Mesenchymal stem cell (in vitro differentiated cells and primary cell): ENCODE measurements around the gene CALHM5.

ENCODE experiments used
- DNase-seq: peaks from one replicate; pipeline ENCODE4 v3.0.0-alpha.2; 2013
- H2AFZ ChIP-seq: one replicate; pipeline ENCODE4 v1.6.1; 2013; ENCODE audit warnings: low read depth, mild to moderate bottlenecking, control low read depth, inconsistent platforms, low read length, moderate library complexity
- H2AK5ac ChIP-seq: 2 replicates; pipeline ENCODE4 v1.6.1; 2013; ENCODE audit warnings: low read length, moderate library complexity, mild to moderate bottlenecking, inconsistent platforms; ENCODE audit not compliant: severe bottlenecking
- H2BK120ac ChIP-seq: one replicate; pipeline ENCODE4 v1.6.1; 2013; ENCODE audit warnings: low read depth, mild to moderate bottlenecking, inconsistent platforms, low read length, moderate library complexity
- H2BK12ac ChIP-seq, 2 experiments: one replicate each; pipeline ENCODE4 v1.6.1; 2013; ENCODE audit warnings: inconsistent platforms in 2 of 2, low read length in 2 of 2, mild to moderate bottlenecking in 2 of 2, moderate library complexity in 2 of 2, control low read depth in 1 of 2
- H2BK15ac ChIP-seq: one replicate; pipeline ENCODE4 v1.6.1; 2013; ENCODE audit warnings: mild to moderate bottlenecking, low read depth, inconsistent platforms; ENCODE audit not compliant: poor library complexity, severe bottlenecking
- H2BK5ac ChIP-seq: 2 replicates; pipeline ENCODE4 v1.6.1; 2013; ENCODE audit warnings: low read depth, mild to moderate bottlenecking, low read length, control low read depth, inconsistent platforms; ENCODE audit not compliant: poor library complexity, severe bottlenecking
- H3K14ac ChIP-seq, 2 experiments: one replicate each; pipeline ENCODE4 v1.6.1; 2013; ENCODE audit warnings: inconsistent platforms in 2 of 2, low read length in 2 of 2, control low read depth in 1 of 2, mild to moderate bottlenecking in 1 of 2, moderate library complexity in 1 of 2
- H3K18ac ChIP-seq, 2 experiments: one replicate each; pipeline ENCODE4 v1.6.1; 2013; ENCODE audit warnings: inconsistent platforms in 2 of 2, low read length in 2 of 2, control low read depth in 1 of 2, low read depth in 1 of 2, mild to moderate bottlenecking in 1 of 2
- H3K23ac ChIP-seq, 2 experiments: one replicate each; pipeline ENCODE4 v1.6.1; 2013; ENCODE audit warnings: inconsistent platforms in 2 of 2, low read length in 2 of 2, mild to moderate bottlenecking in 2 of 2, moderate library complexity in 2 of 2, control low read depth in 1 of 2
- H3K27ac ChIP-seq: 2 replicates; pipeline ENCODE4 v1.5.1; 2013; ENCODE audit warnings: mild to moderate bottlenecking, moderate library complexity, low read length, control low read depth, inconsistent platforms; ENCODE audit not compliant: poor library complexity, severe bottlenecking
- H3K27me3 ChIP-seq, 2 experiments: 2 replicates each; pipeline versions ENCODE4 v1.6.1 to v1.7.0; 2013; ENCODE audit warnings: low read length in 2 of 2, mild to moderate bottlenecking in 2 of 2, moderate library complexity in 2 of 2, control low read depth in 1 of 2, inconsistent platforms in 1 of 2; ENCODE audit not compliant: control insufficient read depth in 1 of 2, insufficient read depth in 1 of 2
- H3K36me3 ChIP-seq, 2 experiments: 2 replicates each; pipeline versions ENCODE4 v1.6.1 to v1.7.0; 2013; ENCODE audit warnings: low read length in 2 of 2, control low read depth in 1 of 2, inconsistent platforms in 1 of 2, low read depth in 1 of 2, mild to moderate bottlenecking in 1 of 2; ENCODE audit not compliant: insufficient read depth in 2 of 2, control insufficient read depth in 1 of 2
- H3K4ac ChIP-seq, 2 experiments: one replicate each; pipeline ENCODE4 v1.6.1; 2013; ENCODE audit warnings: inconsistent platforms in 2 of 2, low read length in 2 of 2, mild to moderate bottlenecking in 2 of 2, moderate library complexity in 2 of 2, control low read depth in 1 of 2, low read depth in 1 of 2
- H3K4me1 ChIP-seq: 2 replicates; pipeline ENCODE4 v1.6.1; 2013; ENCODE audit warnings: low read depth, low read length, control low read depth; ENCODE audit not compliant: control insufficient read depth, insufficient read depth
- H3K4me2 ChIP-seq: 2 replicates; pipeline ENCODE4 v1.6.1; 2013; ENCODE audit warnings: low read length, mild to moderate bottlenecking, inconsistent platforms; ENCODE audit not compliant: poor library complexity, severe bottlenecking
- H3K4me3 ChIP-seq, 2 experiments: 2 replicates each; pipeline versions ENCODE4 v1.5.1 to v1.7.0; 2013; ENCODE audit warnings: low read length in 2 of 2, mild to moderate bottlenecking in 2 of 2, control low read depth in 1 of 2, low read depth in 1 of 2; ENCODE audit not compliant: insufficient read depth in 1 of 2
- H3K79me1 ChIP-seq: replicated peaks from 2 replicates; pipeline ENCODE4 v1.6.1; 2013; ENCODE audit warnings: mild to moderate bottlenecking, control low read depth, low read length, inconsistent platforms; ENCODE audit not compliant: poor library complexity, severe bottlenecking
- H3K9ac ChIP-seq: 2 replicates; pipeline ENCODE4 v1.7.0; 2013; ENCODE audit warnings: mild to moderate bottlenecking, low read length, moderate library complexity
- H3K9me3 ChIP-seq: 2 replicates; pipeline ENCODE4 v1.7.0; 2013; ENCODE audit warnings: mild to moderate bottlenecking, low read length; ENCODE audit not compliant: control insufficient read depth
- H4K8ac ChIP-seq: one replicate; pipeline ENCODE4 v1.6.1; 2013; ENCODE audit warnings: inconsistent platforms, mild to moderate bottlenecking, low read length, moderate library complexity
- H4K91ac ChIP-seq: one replicate; pipeline ENCODE4 v1.6.1; 2013; ENCODE audit warnings: mild to moderate bottlenecking, low read length, inconsistent platforms
- WGBS: methylation state at CpG from one replicate; pipeline ENCODE4 v1.1.7; 2013; ENCODE audit warnings: mixed read lengths; 5-methylcytosine and 5-hydroxymethylcytosine counted together

The CALHM5 gene

GRCh38 chr6:116564921-116565872, 53.8 kb downstream of the CALHM5 start:
- Histone ChIP-seq H3K36me3 (no peaks in the 10 kb centered on the region), H2BK120ac (no peak overlapping the region), H3K9me3 (no peaks in the 10 kb centered on the region), H3K4me3 (peak overlapping the region in 1 of 2 experiments; percentile 60), H3K4me1 (peaks cover 9% of the 10 kb centered on the region), H2BK12ac (peak overlapping the region in 1 of 2 experiments; percentile 66), H4K91ac (peak overlapping the region; percentile 14), H3K23ac (no peak overlapping the region), H3K14ac (no peak overlapping the region), H3K18ac (no peak overlapping the region), H3K27ac (no peak overlapping the region), H4K8ac (no peak overlapping the region), H2AK5ac (no peak overlapping the region), H3K9ac (peak overlapping the region; percentile 61), H2BK15ac (no peak overlapping the region), H3K4me2 (no peak overlapping the region), H2AFZ (no peak overlapping the region), H3K27me3 (no peaks in the 10 kb centered on the region), H2BK5ac (no peak overlapping the region), H3K79me1 (peaks cover 2% of the 10 kb centered on the region), H3K4ac (no peak overlapping the region)
- WGBS: 91% methylated on average over 42 of the region's 42 CpGs
- no peak for DNase-seq

- Histone ChIP-seq H3K27me3 (no peaks in the 10 kb centered on the region), H3K9me3 (no peaks in the 10 kb centered on the region), H2AK5ac (no peak overlapping the region), H3K14ac (no peak overlapping the region), H2AFZ (no peak overlapping the region), H2BK5ac (no peak overlapping the region), H3K27ac (no peak overlapping the region), H4K8ac (no peak overlapping the region), H2BK120ac (no peak overlapping the region), H2BK15ac (no peak overlapping the region), H3K4me2 (no peak overlapping the region), H3K79me1 (peaks cover 4% of the 10 kb centered on the region), H3K4me3 (no peak overlapping the region), H4K91ac (no peak overlapping the region), H3K36me3 (no peaks in the 10 kb centered on the region), H2BK12ac (no peak overlapping the region), H3K4ac (no peak overlapping the region), H3K23ac (no peak overlapping the region), H3K4me1 (peaks cover 8% of the 10 kb centered on the region), H3K9ac (peak overlapping the region; percentile 96), H3K18ac (no peak overlapping the region)
- no peak for DNase-seq
These were observed 56.7 kb downstream of the CALHM5 start for GRCh38 chr6:116568111-116568510.

- Histone ChIP-seq H2BK15ac (peak overlapping the region; percentile 36), H3K9ac (peak overlapping the region; percentile 96), H2AK5ac (no peak overlapping the region), H3K9me3 (no peaks in the 10 kb centered on the region), H4K8ac (no peak overlapping the region), H2AFZ (no peak overlapping the region), H4K91ac (no peak overlapping the region), H3K18ac (no peak overlapping the region), H3K4me3 (peak overlapping the region in 1 of 2 experiments; percentile 35), H2BK12ac (no peak overlapping the region), H3K27ac (no peak overlapping the region), H3K14ac (no peak overlapping the region), H3K36me3 (peaks cover 0 to 1% of the 10 kb centered on the region in 2 experiments), H2BK5ac (no peak overlapping the region), H2BK120ac (no peak overlapping the region), H3K4me2 (no peak overlapping the region), H3K27me3 (no peaks in the 10 kb centered on the region), H3K79me1 (peaks cover 4% of the 10 kb centered on the region), H3K4me1 (peaks cover 4% of the 10 kb centered on the region), H3K23ac (no peak overlapping the region), H3K4ac (no peak overlapping the region)
- DNase-seq: no peak
- 72% methylated on average over 7 of the region's 7 CpGs for WGBS
These were observed 57.6 kb downstream of the CALHM5 start for GRCh38 chr6:116568821-116569755.
